CD14-positive monocyte (primary cell): ENCODE data around the gene KCNJ4. TPM values are rescaled to one million over a fixed set of nuclear protein-coding genes. Genes with fewer than 3 reads are reported as not detected.
A peak's percentile ranks its signal among the peaks of the same experiment; 100 is the strongest.
"Not testable (repeated sequence)": the region's sequence is repeated elsewhere in the genome, so short reads cannot be mapped to it uniquely, and the experiment has no call there.

ENCODE experiments used
- DNase-seq, 3 donors: peaks; one replicate each; pipeline ENCODE4 v3.0.0-alpha.2; 2011 to 2022
- H2AFZ ChIP-seq: 2 replicates; pipeline ENCODE4 v1.6.0; 2012; ENCODE audit warnings: mild to moderate bottlenecking, low read depth, low read length, inconsistent platforms; ENCODE audit not compliant: insufficient read depth, poor library complexity, severe bottlenecking
- H3K27ac ChIP-seq, 2 donors: 1 replicate in 1 of 2; 2 replicates in 1 of 2; pipeline ENCODE4 v1.5.1; 2012 to 2013; ENCODE audit warnings: low read length in 2 of 2, control low read depth in 1 of 2, inconsistent platforms in 1 of 2, low read depth in 1 of 2, mild to moderate bottlenecking in 1 of 2
- H3K27me3 ChIP-seq, 2 donors: one replicate each; pipeline versions ENCODE4 v1.6.0 to v1.6.1; 2011 to 2013; ENCODE audit warnings: low read length in 2 of 2; ENCODE audit not compliant: control insufficient read depth in 2 of 2, insufficient read depth in 2 of 2
- H3K36me3 ChIP-seq, 2 donors: replicated peaks in 1 of 2; 1 replicate in 1 of 2; 2 replicates in 1 of 2; pipeline versions ENCODE4 v1.5.1 to v1.6.1; 2012 to 2013; ENCODE audit warnings: low read length in 2 of 2, control low read depth in 1 of 2, inconsistent platforms in 1 of 2, mild to moderate bottlenecking in 1 of 2; ENCODE audit not compliant: insufficient read depth in 2 of 2, control insufficient read depth in 1 of 2
- H3K4me1 ChIP-seq, 2 donors: 1 replicate in 1 of 2; 2 replicates in 1 of 2; pipeline versions ENCODE4 v1.5.1 to v1.6.1; 2012 to 2013; ENCODE audit warnings: low read length in 2 of 2, control low read depth in 1 of 2, inconsistent platforms in 1 of 2, mild to moderate bottlenecking in 1 of 2, moderate library complexity in 1 of 2; ENCODE audit not compliant: insufficient read depth in 2 of 2, control insufficient read depth in 1 of 2
- H3K4me2 ChIP-seq: replicated peaks from 2 replicates; pipeline ENCODE3; 2012; ENCODE audit warnings: low read length, moderate library complexity, mild to moderate bottlenecking; ENCODE audit not compliant: poor library complexity, severe bottlenecking; ENCODE audit errors: extremely low read depth
- H3K4me3 ChIP-seq, 3 experiments: fragments of 200-600 bp in 1 of 3; sonication (generic) in 1 of 3; replicated peaks in 1 of 3; 1 replicate in 2 of 3; 2 replicates in 1 of 3; pipeline ENCODE4 v1.5.1; 2011 to 2013; ENCODE audit warnings: low read length in 3 of 3, mild to moderate bottlenecking in 3 of 3, control low read depth in 2 of 3, low read depth in 2 of 3, inconsistent platforms in 1 of 3, moderate library complexity in 1 of 3
- H3K79me2 ChIP-seq: 2 replicates; pipeline ENCODE4 v1.6.0; 2012; ENCODE audit warnings: mild to moderate bottlenecking, control low read depth, inconsistent platforms, low read length, moderate library complexity; ENCODE audit not compliant: insufficient read depth
- H3K9ac ChIP-seq: 2 replicates; pipeline ENCODE4 v1.6.0; 2017; ENCODE audit warnings: low read length, mild to moderate bottlenecking; ENCODE audit not compliant: insufficient read depth, poor library complexity, severe bottlenecking
- H3K9me3 ChIP-seq, 2 donors: replicated peaks in 1 of 2; 1 replicate in 1 of 2; 2 replicates in 1 of 2; pipeline versions ENCODE4 v1.5.1 to v1.6.1; 2012 to 2013; ENCODE audit warnings: low read length in 2 of 2, control low read depth in 1 of 2; ENCODE audit not compliant: control insufficient read depth in 1 of 2, insufficient read depth in 1 of 2
- H4K20me1 ChIP-seq: 2 replicates; pipeline ENCODE4 v1.6.0; 2012; ENCODE audit warnings: mild to moderate bottlenecking, low read length, control low read depth, moderate library complexity; ENCODE audit not compliant: insufficient read depth
- H3K27ac Mint-ChIP-seq, 7 donors: one replicate each; pipeline ENCODE4 v1.8.0; 2020; ENCODE audit warnings: mild to moderate bottlenecking in 7 of 7, mixed read lengths in 7 of 7, moderate library complexity in 6 of 7, inconsistent platforms in 2 of 7
- H3K27me3 Mint-ChIP-seq, 3 donors: one replicate each; pipeline ENCODE4 v1.8.0; 2021 to 2022; ENCODE audit warnings: low read depth in 3 of 3, mild to moderate bottlenecking in 3 of 3, mixed read lengths in 3 of 3, moderate library complexity in 3 of 3, inconsistent platforms in 1 of 3
- H3K36me3 Mint-ChIP-seq, 2 donors: one replicate each; pipeline ENCODE4 v1.8.0; 2020; ENCODE audit warnings: mixed read lengths in 2 of 2, inconsistent platforms in 1 of 2, mild to moderate bottlenecking in 1 of 2
- H3K4me1 Mint-ChIP-seq: one replicate; pipeline ENCODE4 v1.8.0; 2020; ENCODE audit warnings: mild to moderate bottlenecking, mixed read lengths
- H3K4me3 Mint-ChIP-seq, 2 donors: one replicate each; pipeline ENCODE4 v1.8.0; 2020; ENCODE audit warnings: mild to moderate bottlenecking in 2 of 2, mixed read lengths in 2 of 2, moderate library complexity in 1 of 2
- H3K9me3 Mint-ChIP-seq, 7 donors: one replicate each; pipeline ENCODE4 v1.8.0; 2020 to 2022; ENCODE audit warnings: mixed read lengths in 7 of 7, mild to moderate bottlenecking in 6 of 7, moderate library complexity in 6 of 7, inconsistent platforms in 2 of 7
- WGBS: methylation state at CpG from one replicate; pipeline ENCODE4 v1.1.5; 2013; ENCODE audit warnings: missing lambda C conversion rate; ENCODE audit not compliant: insufficient coverage; 5-methylcytosine and 5-hydroxymethylcytosine counted together
- intact Hi-C, 2 donors: fragments of 100-400 bp; cut with micrococcal nuclease; formaldehyde crosslinking; loops; one replicate each; pipeline versions ENCODE4 v1.15.0 to v1.15.1; 2023
- polyA plus RNA-seq, 3 donors: library from polyadenylated mRNA; depleted of rRNA in 1 of 3; unstranded in 2 of 3; stranded (reverse) in 1 of 3; fragments of 300-500 nt in 2 of 3; fragments of >200 nt in 1 of 3; fragmentation: Illumina TruSeq in 2 of 3; gene quantifications; 1 replicate in 2 of 3; 2 replicates in 1 of 3; pipeline ENCODE4 v1.2.3, GENCODE V29; 2012 to 2021
- TF ChIP-seq, protein P1 (sequence below): fragments of 200-600 bp; IDR thresholded peaks from one replicate; pipeline ENCODE4 v1.8.0; 2022; ENCODE audit warnings: antibody characterized with exemption, mild to moderate bottlenecking

KCNJ4 gene
- polyA plus RNA-seq, 3 donors: not detected

DNA sequence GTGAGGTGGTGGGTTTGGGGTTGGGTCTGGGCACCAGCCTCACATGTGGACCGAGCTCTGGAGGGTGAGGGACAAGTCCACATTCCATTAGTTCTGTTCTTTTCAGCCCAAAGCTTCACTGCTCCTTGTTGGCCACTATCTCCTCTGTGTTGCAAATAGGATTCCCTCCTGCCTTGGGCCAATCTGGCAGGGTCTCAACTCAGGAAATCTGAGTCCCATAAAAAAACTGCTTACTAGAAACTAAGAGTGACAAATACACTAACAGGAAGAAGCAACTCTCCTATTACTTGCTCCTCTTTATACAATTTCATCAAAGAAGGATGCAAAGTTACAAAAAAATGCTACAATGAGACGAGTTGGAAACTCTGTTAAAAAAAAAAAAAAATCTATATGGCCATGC, 71.6 kb downstream of the KCNJ4 start:
- TF ChIP-seq, protein P1, sequence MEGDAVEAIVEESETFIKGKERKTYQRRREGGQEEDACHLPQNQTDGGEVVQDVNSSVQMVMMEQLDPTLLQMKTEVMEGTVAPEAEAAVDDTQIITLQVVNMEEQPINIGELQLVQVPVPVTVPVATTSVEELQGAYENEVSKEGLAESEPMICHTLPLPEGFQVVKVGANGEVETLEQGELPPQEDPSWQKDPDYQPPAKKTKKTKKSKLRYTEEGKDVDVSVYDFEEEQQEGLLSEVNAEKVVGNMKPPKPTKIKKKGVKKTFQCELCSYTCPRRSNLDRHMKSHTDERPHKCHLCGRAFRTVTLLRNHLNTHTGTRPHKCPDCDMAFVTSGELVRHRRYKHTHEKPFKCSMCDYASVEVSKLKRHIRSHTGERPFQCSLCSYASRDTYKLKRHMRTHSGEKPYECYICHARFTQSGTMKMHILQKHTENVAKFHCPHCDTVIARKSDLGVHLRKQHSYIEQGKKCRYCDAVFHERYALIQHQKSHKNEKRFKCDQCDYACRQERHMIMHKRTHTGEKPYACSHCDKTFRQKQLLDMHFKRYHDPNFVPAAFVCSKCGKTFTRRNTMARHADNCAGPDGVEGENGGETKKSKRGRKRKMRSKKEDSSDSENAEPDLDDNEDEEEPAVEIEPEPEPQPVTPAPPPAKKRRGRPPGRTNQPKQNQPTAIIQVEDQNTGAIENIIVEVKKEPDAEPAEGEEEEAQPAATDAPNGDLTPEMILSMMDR: no peak
- H3K27ac Mint-ChIP-seq: no peak overlapping the region
- H3K27ac ChIP-seq: no peak overlapping the region
- H3K4me3 ChIP-seq: no peak overlapping the region
- H4K20me1 ChIP-seq: peaks cover 39% of the 10 kb centered on the region
- H3K27me3 Mint-ChIP-seq: no peaks in the 10 kb centered on the region
- H3K4me1 ChIP-seq: no peaks in the 10 kb centered on the region
- no peak overlapping the region for H2AFZ ChIP-seq
- H3K36me3 Mint-ChIP-seq: peaks cover 30 to 43% of the 10 kb centered on the region in 2 donors
- no peaks in the 10 kb centered on the region for H3K9me3 Mint-ChIP-seq
- H3K4me2 ChIP-seq: no peak overlapping the region
- H3K27me3 ChIP-seq: no peaks in the 10 kb centered on the region
- no peak overlapping the region for H3K4me3 Mint-ChIP-seq
- peaks cover 15% of the 10 kb centered on the region for H3K4me1 Mint-ChIP-seq
- no peak overlapping the region for H3K9ac ChIP-seq
- H3K79me2 ChIP-seq: peaks cover 55% of the 10 kb centered on the region
- intact Hi-C loops: no loop called here
- no peaks in the 10 kb centered on the region for H3K9me3 ChIP-seq
- H3K36me3 ChIP-seq: peaks cover 7 to 40% of the 10 kb centered on the region in 2 donors
- no peak for DNase-seq
- WGBS: no CpG with 5 or more reads among the region's 2 CpGs

DNA sequence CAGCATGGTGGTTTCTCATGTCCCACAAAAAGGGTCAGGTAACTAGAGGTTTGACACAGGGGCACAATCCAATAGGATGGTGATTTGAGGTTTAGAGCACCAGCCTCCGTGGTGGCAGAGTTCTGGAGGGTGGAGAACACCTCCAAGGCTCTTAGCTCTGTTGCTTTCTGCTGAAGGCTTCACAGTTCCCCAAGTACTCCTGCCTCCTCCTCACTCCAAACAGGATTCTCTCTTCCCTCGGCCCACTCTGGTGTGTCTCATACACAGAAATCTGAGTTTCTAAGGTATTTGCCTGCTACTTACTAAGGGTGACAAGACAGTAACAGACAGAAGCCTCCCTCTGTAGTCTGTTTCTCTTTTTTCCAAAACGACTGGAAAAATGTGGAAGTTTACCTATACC, 73.6 kb downstream of the KCNJ4 start:
- no CpG with 5 or more reads among the region's 3 CpGs for WGBS
- H3K27ac Mint-ChIP-seq: peak overlapping the region in 2 of 7 donors; percentile 24 to 61
- not testable (repeated sequence) for H3K27ac ChIP-seq

More for the DNA sequence above, 73.6 kb downstream of the KCNJ4 start:
- H3K4me2 ChIP-seq, H3K4me1 ChIP-seq, H2AFZ ChIP-seq, intact Hi-C loops, H3K27me3 Mint-ChIP-seq, H3K4me3 Mint-ChIP-seq, H3K27me3 ChIP-seq, DNase-seq, H3K9me3 ChIP-seq, H3K9me3 Mint-ChIP-seq, H3K4me1 Mint-ChIP-seq, H3K9ac ChIP-seq, H3K4me3 ChIP-seq: not testable (repeated sequence)
- peaks cover 40 to 55% of the 10 kb centered on the region in 2 donors for H3K36me3 Mint-ChIP-seq
- Histone ChIP-seq H3K79me2 (peaks cover 38% of the 10 kb centered on the region), H4K20me1 (peaks cover 34% of the 10 kb centered on the region), H3K36me3 (peaks cover 10 to 45% of the 10 kb centered on the region in 2 donors)

Other genes starting within 250 kb of the KCNJ4 start
- gene TMEM184B, start 182.2 kb downstream of the KCNJ4 start, polyA plus RNA-seq: 10 to 100 TPM in 2 of 3 donors, 1 to 10 TPM in 1; 7.4 to 17.7 (median 10.6) TPM
- 10 to 100 TPM in 1 of 3 donors, 1 to 10 TPM in 2; 1.9 to 44.7 (median 3.1) TPM for gene CSNK1E, start 137.8 kb downstream of the KCNJ4 start, polyA plus RNA-seq
- not detected for gene KDELR3, start 12.9 kb upstream of the KCNJ4 start, polyA plus RNA-seq
- 100 to 1,000 TPM in 1 of 3 donors, 10 to 100 TPM in 2; 31.4 to 434 (median 36.3) TPM for gene DDX17, start 51.1 kb upstream of the KCNJ4 start, polyA plus RNA-seq
- gene DMC1, start 115.0 kb upstream of the KCNJ4 start, polyA plus RNA-seq: not detected
- not detected for gene FAM227A, start 201.2 kb upstream of the KCNJ4 start, polyA plus RNA-seq
- gene CBY1, start 201.4 kb upstream of the KCNJ4 start, polyA plus RNA-seq: 1 to 10 TPM; 1.1 to 4.1 (median 1.7) TPM
- 10 to 100 TPM; 31.9 to 71.4 (median 58.0) TPM for gene TOMM22, start 226.8 kb upstream of the KCNJ4 start, polyA plus RNA-seq
- 10 to 100 TPM in 1 of 3 donors, 1 to 10 TPM in 2; 7.1 to 83.5 (median 7.2) TPM for gene JOSD1, start 245.7 kb upstream of the KCNJ4 start, polyA plus RNA-seq